ENCODE measurements around the gene TMEM269.
"Not testable (repeated sequence)": the region's sequence is repeated elsewhere in the genome, so short reads cannot be mapped to it uniquely, and the experiment has no call there.

The TMEM269 gene

GRCh38 chr1:42797414-42797813 is 12.6 kb downstream of the TMEM269 start:
- no peak for TF ChIP-seq CTCF (IDR thresholded peaks at IDR 0.05; ENCODE audit: low read depth, low read length)
- no peak for DNase-seq (ENCODE audit: extremely low read depth, low read depth)

GRCh38 chr1:42797979-42798378 is 13.2 kb downstream of the TMEM269 start:
- DNase-seq (ENCODE audit: extremely low read depth, low read depth) = no peak

GRCh38 chr1:42801832-42802473 is 17.2 kb downstream of the TMEM269 start:
- peak; percentile 24 for DNase-seq (ENCODE audit: extremely low read depth, low read depth)
- no peak for TF ChIP-seq CTCF (IDR thresholded peaks at IDR 0.05; ENCODE audit: low read depth, low read length)

More at GRCh38 chr1:42797979-42798378, 13.2 kb downstream of the TMEM269 start:
- no peak for TF ChIP-seq CTCF (IDR thresholded peaks at IDR 0.05; ENCODE audit: low read depth, low read length)

GRCh38 chr1:42806171-42806570 is 21.4 kb downstream of the TMEM269 start:
- no peak for TF ChIP-seq CTCF (IDR thresholded peaks at IDR 0.05; ENCODE audit: low read depth, low read length)
- no peak for DNase-seq (ENCODE audit: extremely low read depth, low read depth)

- no peak for TF ChIP-seq CTCF (IDR thresholded peaks at IDR 0.05; ENCODE audit: low read depth, low read length)
- DNase-seq (ENCODE audit: extremely low read depth, low read depth) = no peak
Observed at GRCh38 chr1:42806593-42806992, 21.8 kb downstream of the TMEM269 start.

GRCh38 chr1:42807056-42807668 is 22.4 kb downstream of the TMEM269 start:
- DNase-seq (ENCODE audit: extremely low read depth, low read depth) = no peak
- TF ChIP-seq CTCF (IDR thresholded peaks at IDR 0.05; ENCODE audit: low read depth, low read length) = no peak

GRCh38 chr1:42814815-42815214 is 30.0 kb downstream of the TMEM269 start:
- DNase-seq (ENCODE audit: extremely low read depth, low read depth) = not testable (repeated sequence)

All from AG09319 (cell line).